ENCODE results near the gene CNOT2.

- TF ChIP-seq CTCF (IDR thresholded peaks at IDR 0.05) (no peak), ZFX (IDR thresholded peaks at IDR 0.05; ENCODE audit: borderline replicate concordance) (no peak)
Observed at GRCh38 chr12:70355972-70356371, 112.7 kb downstream of the CNOT2 start.
